Urothelium cell line (cell line): ENCODE data around the gene ARHGAP8.

Source experiments
- DNase-seq: peaks from one replicate; pipeline ENCODE4 v3.0.0; 2011; ENCODE audit warnings: low spot score, mixed read lengths
- FAIRE-seq: peaks from 2 replicates; lab custom pipeline; 2011; peaks lifted over from hg19 to GRCh38; lab: Jason Lieb, UNC

The ARHGAP8 gene

DNA sequence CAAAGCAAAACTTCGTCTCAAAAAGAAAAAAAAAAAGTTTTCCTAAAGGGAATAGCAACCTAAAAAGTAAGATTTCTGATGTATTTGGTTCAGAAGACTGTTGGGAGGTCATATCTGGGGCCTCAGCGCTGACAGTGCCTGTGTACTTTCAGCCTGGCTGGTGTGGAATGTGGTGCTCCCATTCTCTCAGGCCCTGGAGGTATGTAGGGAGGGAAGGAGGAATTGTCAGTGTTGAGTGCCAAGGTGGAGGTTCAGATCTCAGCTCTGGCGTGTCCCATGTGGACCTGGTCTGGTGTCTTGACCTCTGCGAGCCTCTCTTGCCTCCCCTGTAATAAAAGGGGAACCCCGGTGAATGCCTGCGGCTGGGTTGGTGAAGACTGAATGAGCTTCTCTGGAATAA lies 28.0 kb upstream of the ARHGAP8 start:
- FAIRE-seq (no peak), DNase-seq (no peak)

DNA sequence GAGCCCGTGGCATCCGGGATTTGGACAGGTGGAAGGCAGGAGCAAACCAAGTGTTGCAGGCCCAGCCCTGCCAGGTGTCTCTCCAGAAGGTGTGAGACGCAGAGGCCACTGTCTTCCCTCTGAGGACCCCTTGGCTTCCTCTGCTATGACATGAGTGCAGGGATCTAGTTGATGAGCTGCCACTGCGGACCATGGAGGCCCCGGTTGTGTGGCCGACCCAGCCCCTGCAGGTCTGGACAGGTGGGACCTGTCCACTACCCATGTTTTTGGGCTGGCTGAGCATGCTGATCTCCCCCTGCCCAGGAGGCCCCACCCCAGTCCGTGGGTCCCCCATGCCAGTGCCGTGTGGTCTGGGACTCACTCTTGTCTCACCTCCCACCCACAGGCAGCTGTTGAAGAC lies 27.5 kb upstream of the ARHGAP8 start:
- DNase-seq (no peak), FAIRE-seq (no peak)

DNA sequence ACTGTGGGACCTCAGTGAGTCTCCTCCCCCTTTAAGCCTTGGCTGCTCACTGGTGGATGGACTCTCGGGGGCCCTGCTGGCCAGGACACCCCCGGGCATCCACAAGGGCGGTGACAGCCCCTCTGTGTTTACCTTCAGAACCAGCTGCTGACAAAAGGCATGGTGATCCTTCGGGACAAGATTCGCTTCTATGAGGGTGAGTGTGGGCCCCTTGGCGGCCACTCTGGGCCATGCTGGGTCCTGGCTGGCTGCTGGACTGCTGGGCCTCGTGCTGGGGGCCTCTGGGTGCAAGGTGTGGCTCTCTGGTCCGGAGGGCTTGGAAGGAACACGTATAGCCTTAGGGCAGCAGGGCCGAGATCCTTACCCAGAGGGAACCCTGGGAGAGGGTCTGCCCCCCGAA lies 25.9 kb upstream of the ARHGAP8 start:
- DNase-seq (no peak), FAIRE-seq (no peak)

DNA sequence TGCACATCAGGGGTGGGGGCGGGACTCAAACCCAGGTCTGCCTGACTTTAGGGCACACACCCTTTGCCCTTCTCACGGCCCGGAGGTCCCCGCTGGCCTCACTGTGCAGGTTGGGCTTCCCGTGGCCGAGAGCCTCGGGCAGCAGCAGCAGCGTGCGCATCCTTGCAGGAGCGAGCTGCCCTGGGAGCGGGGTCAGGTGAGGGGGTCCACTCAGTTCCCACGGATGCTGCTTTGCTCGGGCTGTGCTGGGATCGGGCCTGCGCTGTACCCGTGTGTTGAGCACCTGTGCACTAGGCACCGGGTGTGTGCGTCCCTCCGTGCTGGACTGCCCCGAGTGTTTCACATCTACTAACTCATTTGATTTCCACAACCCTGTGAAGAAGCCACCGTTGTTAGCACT lies 25.2 kb upstream of the ARHGAP8 start:
- FAIRE-seq (no peak), DNase-seq (no peak)

DNA sequence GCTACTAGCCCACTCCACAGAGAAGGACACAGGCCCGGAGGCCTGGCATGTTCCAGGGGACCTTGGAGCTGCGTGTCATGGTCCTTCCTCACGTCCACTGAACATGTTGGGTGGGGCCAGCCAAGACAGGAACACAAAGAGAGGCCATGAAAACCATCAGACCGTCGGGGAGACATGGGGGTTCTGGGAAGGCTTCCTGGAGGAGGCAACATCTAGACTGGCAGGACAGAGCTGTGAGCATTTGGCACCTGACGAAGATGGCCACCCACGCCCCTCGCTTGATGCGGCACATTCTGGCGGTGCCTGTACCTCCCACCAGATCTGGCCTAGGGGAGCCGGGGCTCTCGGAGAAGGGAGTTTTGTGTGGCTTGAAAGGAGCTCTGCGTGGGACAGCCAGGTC lies 24.7 kb upstream of the ARHGAP8 start:
- DNase-seq, result no peak
- no peak for FAIRE-seq

DNA sequence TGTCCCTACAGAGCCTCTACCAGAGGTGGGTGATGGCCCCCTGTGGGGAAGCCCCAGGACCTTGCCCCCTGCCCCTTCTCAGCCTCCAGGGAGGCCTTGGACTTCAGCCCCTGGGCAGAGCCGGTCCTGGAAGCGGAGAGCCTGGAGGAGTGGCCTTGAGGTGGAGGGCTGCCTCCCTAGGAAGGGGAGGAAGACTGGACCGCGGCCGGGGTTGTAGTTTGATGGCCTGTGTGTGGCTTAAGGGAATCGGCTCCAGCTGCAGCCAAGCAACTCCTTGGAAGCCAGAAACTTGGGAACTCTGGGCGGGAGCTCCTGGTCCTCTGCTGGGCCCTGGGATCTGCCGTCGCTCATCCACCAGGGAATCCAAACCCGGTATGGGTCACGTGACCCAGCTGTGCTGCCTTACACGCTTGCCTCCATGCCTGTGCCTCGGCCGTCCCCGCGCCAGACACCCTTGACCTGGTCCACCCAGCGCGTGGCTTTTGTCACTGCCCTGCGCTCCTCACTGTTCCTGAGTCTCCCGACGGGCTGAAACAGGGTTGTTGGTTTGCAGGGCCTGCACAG lies 23.5 kb upstream of the ARHGAP8 start:
- FAIRE-seq (no peak), DNase-seq (no peak)

DNA sequence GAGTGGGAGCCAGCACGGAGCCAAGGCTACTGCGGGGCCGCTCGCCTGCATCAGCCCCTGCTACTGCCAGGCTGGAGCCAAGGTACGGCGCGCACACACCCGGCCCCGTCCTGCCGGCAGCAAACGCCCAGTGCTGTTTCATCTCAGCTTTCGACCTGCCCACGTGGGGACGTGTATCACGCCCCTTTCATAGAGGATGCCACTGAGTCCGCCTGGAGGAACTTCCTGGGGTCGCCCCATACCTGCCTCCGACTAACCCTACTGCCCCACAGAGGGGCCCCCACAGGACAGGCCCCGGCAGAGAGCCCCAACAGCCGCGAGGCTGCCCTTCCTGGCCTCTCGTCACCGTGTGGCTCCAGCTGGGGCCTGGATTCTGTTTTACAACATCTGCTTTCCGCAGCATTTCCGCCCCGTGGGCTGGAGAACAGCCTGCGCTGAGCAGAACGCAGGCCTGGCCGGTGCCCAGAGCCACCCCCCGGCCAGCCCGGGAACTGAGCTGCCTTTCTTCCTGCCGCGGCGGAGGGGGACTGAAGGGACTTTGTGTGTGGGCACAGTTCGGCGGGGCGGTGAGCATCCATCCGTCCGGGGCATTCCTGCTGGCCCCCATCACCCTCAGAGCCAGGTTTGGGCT lies 22.9 kb upstream of the ARHGAP8 start:
- FAIRE-seq, result no peak
- no peak for DNase-seq

DNA sequence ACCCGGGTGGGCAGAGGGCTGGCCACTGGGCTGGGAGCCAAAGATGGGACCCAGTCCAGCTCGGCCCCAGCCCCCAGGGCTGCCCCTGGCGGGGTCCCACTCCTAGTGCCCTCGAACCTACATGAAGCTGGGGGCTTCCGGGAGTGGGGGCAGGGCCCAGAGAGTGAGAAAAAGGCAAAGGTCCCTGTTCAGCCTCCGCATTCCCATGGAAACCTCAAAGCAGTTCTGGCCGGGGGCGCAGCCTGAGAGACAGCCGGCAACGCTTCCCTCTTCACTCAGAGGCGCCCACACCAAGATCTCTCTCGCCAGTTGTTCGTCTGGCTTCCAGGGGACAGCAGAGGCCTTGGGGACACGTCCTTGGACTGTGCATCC lies 22.4 kb upstream of the ARHGAP8 start:
- DNase-seq, result no peak
- no peak for FAIRE-seq

DNA sequence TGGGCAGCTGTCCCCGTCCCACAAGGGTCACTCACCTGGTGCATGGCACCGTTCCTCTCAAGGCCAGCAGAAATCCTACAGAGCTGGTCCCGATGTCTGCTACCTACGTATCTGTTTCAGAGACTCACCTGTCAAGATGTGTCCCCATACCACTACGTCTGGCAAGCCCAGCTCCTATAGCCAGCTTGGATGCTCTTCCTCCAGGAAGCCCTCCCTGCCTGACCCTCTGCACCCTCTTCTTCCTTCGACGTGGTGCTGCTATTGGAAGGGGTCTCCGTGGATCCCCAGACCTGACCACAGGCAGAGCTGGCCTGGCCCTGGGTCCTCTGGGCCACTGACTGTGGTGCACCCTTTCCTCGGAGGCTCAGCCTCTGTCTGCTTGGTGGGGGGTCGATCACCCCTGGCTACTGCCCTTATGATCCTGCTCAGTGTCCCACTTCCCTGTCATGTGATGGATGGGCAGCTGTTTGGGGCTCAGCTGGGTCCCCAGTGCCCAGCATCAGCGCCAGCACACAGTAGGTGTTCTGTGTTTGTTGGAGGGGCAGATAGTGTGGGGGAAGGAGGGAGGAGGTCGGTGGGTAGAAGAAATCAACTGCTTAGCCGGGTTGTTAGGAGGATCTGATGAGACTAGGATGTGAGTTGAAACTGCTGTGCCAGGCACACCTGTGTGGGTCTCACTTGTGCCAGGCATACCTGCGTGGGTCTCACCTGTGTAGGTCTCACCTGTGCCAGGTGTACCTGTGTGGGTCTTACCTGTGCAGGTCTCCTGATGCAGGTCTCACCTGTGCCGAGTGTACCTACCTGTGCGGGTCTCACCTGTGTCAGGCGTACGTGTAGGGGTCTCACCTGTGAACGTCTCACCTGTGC lies 21.7 kb upstream of the ARHGAP8 start:
- no peak for FAIRE-seq

DNA sequence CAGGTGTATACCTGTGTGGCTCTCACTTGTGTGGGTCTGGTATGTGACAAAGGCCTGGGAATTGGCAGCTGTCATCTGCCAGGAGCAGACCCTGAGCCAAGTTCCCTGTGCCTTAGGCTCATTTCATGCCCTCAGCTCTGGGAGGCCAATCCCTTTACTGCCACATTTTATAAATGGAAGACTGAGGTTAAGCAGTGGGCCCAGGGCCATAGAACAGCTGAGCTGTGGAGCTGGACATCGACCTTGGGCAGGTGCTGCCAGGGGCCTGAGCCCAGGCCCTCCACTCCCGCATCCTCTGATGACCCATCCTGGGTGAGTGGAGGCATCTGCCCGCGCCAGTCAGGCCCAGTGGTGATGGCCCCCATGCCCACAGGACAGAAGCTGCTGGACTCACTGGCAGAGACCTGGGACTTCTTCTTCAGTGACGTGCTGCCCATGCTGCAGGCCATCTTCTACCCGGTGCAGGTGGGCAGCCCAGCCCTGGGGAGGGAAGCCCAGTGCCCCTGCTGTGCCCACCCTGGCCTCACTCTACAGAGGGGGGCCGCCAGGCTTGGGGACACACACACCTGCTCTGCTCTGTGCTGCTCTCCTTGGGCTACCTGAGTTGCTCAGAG lies 20.9 kb upstream of the ARHGAP8 start:
- no peak for FAIRE-seq
- DNase-seq, result no peak

More for the DNA sequence above, 21.7 kb upstream of the ARHGAP8 start:
- DNase-seq, result no peak

DNA sequence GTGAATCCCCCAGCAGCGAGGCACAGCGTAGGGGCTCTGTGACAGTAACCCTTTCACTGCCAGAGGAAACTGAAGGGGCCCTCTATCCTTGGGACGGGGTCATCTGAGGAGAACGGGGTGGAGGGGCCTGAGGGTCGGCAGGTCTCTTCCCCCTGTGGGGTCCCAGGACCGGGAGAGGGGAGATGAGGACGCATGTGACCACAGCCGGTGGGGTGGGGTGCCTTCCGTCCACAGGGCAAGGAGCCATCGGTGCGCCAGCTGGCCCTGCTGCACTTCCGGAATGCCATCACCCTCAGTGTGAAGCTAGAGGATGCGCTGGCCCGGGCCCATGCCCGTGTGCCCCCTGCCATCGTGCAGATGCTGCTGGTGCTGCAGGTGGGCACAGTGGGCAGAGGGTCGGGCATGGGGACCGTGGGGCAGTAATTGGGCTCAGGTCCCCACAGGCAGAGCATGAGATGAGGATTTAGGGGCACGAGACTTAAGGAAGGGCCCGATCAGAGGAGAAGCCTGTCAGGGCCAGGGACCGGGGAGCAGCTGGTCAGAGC lies 20.3 kb upstream of the ARHGAP8 start:
- DNase-seq, result no peak
- FAIRE-seq, result peak; percentile 20

DNA sequence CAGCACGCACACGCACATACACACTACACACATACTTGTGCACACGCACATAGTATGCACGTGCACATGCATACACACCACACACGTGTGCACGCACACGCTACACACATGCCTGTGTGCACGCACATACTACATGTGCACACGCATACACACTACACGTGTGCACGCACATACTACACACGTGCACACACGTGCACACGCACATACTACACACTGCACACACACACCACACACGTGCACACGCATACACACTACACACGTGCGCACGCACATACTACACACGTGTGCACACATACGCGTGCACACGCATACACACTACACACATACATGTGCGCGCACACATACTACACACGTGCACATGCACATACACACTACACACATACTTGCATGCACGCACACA lies 19.7 kb upstream of the ARHGAP8 start:
- FAIRE-seq (peak; percentile 100), DNase-seq (no peak)

DNA sequence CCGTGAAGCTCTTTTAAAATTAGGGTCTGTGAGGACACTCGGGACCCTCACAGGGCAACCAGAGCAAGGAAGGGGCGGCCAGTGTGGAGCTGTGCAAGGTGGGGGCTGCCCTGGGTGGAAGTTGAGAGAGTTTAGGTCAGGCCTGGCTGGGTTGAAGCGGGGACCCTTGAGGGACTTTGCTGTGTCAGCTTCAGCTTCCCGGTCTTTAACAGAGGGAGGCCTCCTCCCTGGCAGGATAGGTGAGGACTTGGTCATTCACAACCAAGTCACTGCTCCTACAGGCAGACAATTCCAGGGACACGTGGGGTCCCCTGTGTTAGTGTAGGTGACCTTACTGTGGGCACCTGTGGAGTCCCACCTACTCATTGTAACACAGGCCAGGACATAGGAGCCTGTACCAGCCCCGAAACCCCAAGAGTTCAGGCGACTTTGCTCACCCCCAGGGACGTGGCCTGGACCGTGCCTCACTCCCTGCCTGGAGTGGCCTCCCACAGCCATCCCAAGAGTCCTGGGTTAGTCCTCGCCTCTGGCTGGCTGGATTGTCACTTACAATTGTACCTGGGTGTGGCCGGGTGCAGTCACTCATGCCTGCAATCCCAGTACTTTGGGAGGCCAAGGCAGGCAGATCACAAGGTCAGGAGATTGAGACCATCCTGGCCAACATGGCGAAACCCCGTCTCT lies 18.8 kb upstream of the ARHGAP8 start:
- FAIRE-seq, result no peak

DNA sequence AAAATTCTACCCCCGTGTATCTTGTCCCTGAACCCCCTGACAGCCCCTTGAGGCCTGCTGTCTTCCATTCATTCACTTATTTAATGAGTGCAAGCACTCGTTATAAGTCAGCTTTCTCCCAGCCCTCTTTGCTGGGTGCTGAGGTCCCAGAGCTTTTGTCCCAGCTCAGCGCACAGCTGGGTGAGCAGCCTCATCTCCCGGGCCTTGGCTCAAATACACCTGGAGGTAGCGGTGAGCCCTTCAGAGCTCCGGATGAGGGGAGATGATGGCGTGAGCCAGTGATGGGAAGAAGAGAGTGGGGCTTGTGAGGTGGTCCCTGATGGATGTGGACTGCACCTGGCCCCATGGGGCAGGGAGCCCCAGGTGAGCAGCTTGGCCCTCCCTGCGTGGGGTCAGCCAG lies 18.1 kb upstream of the ARHGAP8 start:
- FAIRE-seq (no peak), DNase-seq (no peak)

More for the DNA sequence above, 18.8 kb upstream of the ARHGAP8 start:
- no peak for DNase-seq

DNA sequence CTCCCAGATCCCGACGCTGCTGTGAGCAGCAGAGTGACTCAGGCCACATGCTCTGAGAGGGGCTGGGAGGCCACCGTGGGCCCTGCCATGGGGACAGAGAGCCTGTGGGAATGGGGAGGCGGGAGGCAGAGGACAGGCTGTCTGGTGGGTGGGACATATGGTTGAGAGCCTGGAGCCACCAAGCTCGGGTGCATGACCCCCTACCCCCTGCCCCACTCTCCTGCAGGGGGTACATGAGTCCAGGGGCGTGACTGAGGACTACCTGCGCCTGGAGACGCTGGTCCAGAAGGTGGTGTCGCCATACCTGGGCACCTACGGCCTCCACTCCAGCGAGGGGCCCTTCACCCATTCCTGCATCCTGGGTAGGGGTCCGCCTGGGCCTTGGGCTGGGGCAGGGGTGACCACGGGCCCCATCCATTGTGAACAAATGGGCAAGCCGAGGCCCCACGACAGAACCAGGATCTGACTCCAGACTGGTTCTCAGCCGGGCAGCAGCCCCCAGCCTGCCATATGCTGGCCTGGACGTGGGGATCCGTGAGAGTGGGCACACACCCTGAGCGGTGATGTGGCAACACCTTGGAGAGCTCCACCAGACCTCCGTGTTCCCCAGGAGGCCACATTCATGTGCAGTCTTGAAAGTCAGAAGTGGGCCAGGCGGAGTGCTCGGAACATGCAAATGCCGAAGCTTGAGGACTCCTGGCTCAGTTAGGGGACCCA lies 17.4 kb upstream of the ARHGAP8 start:
- FAIRE-seq (no peak), DNase-seq (no peak)

DNA sequence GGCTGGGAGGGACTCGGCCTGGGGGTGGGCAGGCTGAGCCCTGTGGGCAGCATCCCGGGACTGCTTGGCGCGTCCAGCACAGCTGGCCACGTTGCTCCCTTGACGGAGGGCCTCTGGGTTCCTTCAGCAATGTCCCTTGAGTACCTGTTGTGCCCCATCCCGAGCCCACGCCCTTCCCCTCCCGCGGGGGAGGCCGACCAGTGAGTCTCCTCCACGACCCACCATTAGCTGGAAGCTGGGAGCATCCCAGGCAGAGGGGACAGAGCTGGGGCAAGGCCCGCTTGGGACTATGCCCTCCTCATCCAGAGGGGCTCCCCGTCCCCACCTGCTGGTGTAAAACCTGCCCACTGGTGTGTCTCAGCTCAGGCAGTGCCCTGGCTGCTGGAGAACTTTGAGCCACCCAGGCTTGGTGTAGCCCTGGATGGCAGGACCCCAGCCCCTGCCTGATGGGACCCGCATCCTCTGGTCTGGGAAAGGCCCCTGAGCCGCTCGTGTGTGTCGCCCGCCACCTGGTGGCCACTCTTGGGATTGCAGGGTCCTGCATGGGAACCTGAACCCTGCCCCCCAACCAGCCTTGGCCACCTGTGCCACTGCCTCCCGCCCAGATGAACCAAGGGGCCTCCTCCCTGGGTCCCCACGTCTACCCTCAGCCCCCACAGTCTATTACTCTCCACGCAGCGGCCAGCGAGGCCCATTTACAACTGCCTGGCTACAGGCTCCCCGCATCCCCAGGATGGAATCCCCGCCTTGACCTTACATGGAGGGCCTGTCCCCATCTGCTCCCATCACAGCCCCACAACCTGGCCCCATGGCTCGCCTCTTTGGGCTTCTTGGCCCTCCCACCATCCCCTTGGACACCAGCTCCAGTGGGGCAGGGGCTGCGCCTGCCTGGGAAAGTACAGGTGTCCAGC lies 16.6 kb upstream of the ARHGAP8 start:
- peak; percentile 87 for DNase-seq
- FAIRE-seq, result peak; percentile 76

DNA sequence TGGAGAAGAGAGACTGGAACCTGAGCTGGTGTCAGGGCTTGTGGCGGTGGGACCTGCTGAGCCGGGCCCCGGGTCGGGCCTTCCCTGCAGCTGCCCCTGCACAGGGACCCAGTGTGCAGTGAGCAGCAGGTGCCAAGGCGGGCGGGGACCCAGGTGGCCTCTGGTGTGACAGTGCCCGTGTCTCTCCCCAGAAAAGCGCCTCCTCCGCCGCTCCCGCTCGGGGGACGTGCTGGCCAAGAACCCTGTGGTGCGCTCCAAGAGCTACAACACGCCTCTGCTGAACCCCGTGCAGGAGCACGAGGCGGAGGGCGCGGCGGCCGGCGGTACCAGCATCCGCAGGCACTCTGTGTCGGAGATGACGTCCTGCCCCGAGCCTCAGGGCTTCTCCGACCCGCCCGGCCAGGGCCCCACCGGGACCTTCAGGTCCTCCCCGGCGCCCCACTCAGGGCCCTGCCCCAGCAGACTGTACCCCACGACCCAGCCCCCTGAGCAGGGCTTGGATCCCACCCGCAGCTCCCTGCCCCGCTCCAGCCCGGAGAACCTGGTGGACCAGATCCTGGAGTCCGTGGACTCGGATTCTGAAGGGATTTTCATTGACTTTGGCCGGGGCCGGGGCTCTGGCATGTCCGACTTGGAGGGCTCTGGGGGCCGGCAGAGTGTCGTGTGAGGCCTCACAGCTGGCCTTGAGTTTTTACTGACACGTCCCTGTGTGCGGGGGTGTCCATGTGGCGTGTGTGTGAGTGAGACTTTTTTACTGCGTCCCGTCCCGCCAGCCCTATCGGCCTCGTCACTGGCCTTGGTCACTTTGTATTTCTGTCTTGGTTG lies 15.6 kb upstream of the ARHGAP8 start:
- DNase-seq (no peak), FAIRE-seq (no peak)
